Endothelial cell of umbilical vein (primary cell): ENCODE measurements around the gene SLC44A1. TPM values are rescaled to one million over a fixed set of nuclear protein-coding genes. Genes with fewer than 3 reads are reported as not detected.

Source experiments
- BruUV-seq: library from RNA; stranded (reverse); fragments of 400-500 nt; replicated peaks from 2 replicates; lab custom pipeline; 2021; lab: Mats Ljungman, UMichigan
- CTCF ChIA-PET: fragments of 300-600, 350-600 bp; sonication (Branson Sonifier 250); formaldehyde crosslinking; loops from one replicate; lab custom pipeline; 2021; ENCODE audit warnings: antibody characterized with exemption, inconsistent platforms; lab: Charles Lee
- POLR2A ChIA-PET: fragments of 300-600, 350-600 bp; sonication (Branson Sonifier 250); formaldehyde crosslinking; loops from one replicate; lab custom pipeline; 2021; ENCODE audit warnings: antibody characterized with exemption, inconsistent platforms; lab: Charles Lee
- DNase-seq: peaks from one replicate; pipeline ENCODE4 v3.0.0-alpha.2; 2011; ENCODE audit warnings: low read depth, low spot score
- FAIRE-seq: peaks from 2 replicates; lab custom pipeline; 2011; peaks lifted over from hg19 to GRCh38; lab: Jason Lieb, UNC
- H2AFZ ChIP-seq: 2 replicates; pipeline ENCODE4 v1.6.0; 2012; ENCODE audit warnings: low read depth, low read length, control low read depth, inconsistent platforms
- H3K27ac ChIP-seq: 2 replicates; pipeline ENCODE4 v1.5.1; 2011; ENCODE audit warnings: low read depth, mild to moderate bottlenecking, control low read depth, low read length, moderate library complexity; ENCODE audit not compliant: insufficient read depth
- H3K27me3 ChIP-seq, 2 experiments: 2 replicates each; pipeline versions ENCODE4 v1.6.0 to v1.6.1; 2011; ENCODE audit warnings: low read length in 2 of 2, mixed read lengths in 1 of 2; ENCODE audit not compliant: control insufficient read depth in 2 of 2, insufficient read depth in 2 of 2
- H3K36me3 ChIP-seq, 2 experiments: 2 replicates in 1 of 2; 3 replicates in 1 of 2; pipeline ENCODE4 v1.5.1; 2011; ENCODE audit warnings: low read length in 2 of 2, mild to moderate bottlenecking in 1 of 2, moderate library complexity in 1 of 2; ENCODE audit not compliant: control insufficient read depth in 2 of 2, insufficient read depth in 2 of 2; ENCODE audit errors: extremely low read depth in 1 of 2
- H3K4me1 ChIP-seq: 3 replicates; pipeline ENCODE4 v1.5.1; 2011; ENCODE audit warnings: mild to moderate bottlenecking, low read length; ENCODE audit not compliant: control insufficient read depth, insufficient read depth; ENCODE audit errors: extremely low read depth
- H3K4me2 ChIP-seq: 2 replicates; pipeline ENCODE4 v1.6.1; 2011; ENCODE audit warnings: low read length, control low read depth, mixed read lengths; ENCODE audit not compliant: insufficient read depth
- H3K4me3 ChIP-seq, 3 experiments: fragments of 200-600 bp in 1 of 3; sonication (generic), shearing (Covaris generic) in 1 of 3; replicated peaks in 1 of 3; 2 replicates each; pipeline ENCODE4 v1.5.1; 2011 to 2016; ENCODE audit warnings: control low read depth in 3 of 3, low read length in 3 of 3, mild to moderate bottlenecking in 2 of 3, inconsistent platforms in 1 of 3, low read depth in 1 of 3, moderate library complexity in 1 of 3; ENCODE audit not compliant: insufficient read depth in 1 of 3
- H3K79me2 ChIP-seq: 2 replicates; pipeline ENCODE4 v1.6.0; 2012; ENCODE audit warnings: low read length, inconsistent platforms; ENCODE audit not compliant: control insufficient read depth, insufficient read depth
- H3K9ac ChIP-seq: replicated peaks from 2 replicates; pipeline ENCODE3; 2011; ENCODE audit warnings: low read length, control low read depth; ENCODE audit not compliant: insufficient read depth; ENCODE audit errors: extremely low read depth
- H3K9me1 ChIP-seq: replicated peaks from 3 replicates; pipeline ENCODE4 v1.6.0; 2011; ENCODE audit warnings: mild to moderate bottlenecking, low read length; ENCODE audit not compliant: control insufficient read depth, insufficient read depth; ENCODE audit errors: extremely low read depth
- H3K9me3 ChIP-seq: replicated peaks from 2 replicates; pipeline ENCODE4 v1.5.1; 2012; ENCODE audit warnings: low read length, inconsistent platforms; ENCODE audit not compliant: control insufficient read depth, insufficient read depth
- H4K20me1 ChIP-seq: replicated peaks from 2 replicates; pipeline ENCODE3; 2011; ENCODE audit warnings: mild to moderate bottlenecking, low read length; ENCODE audit not compliant: control insufficient read depth, insufficient read depth; ENCODE audit errors: extremely low read depth
- EZH2 ChIP-seq: IDR thresholded peaks from 2 replicates; pipeline ENCODE4 v1.6.1; 2012; ENCODE audit warnings: borderline replicate concordance, low read depth, mild to moderate bottlenecking, moderate library complexity, low read length, inconsistent platforms; ENCODE audit not compliant: severe bottlenecking
- FOS ChIP-seq: IDR thresholded peaks from 2 replicates; pipeline ENCODE4 v1.6.1; 2011; ENCODE audit warnings: mild to moderate bottlenecking, low read length, moderate library complexity, borderline replicate concordance; ENCODE audit not compliant: insufficient read depth
- GATA2 ChIP-seq: IDR thresholded peaks from 2 replicates; pipeline ENCODE4 v1.7.0; 2011; ENCODE audit warnings: low read depth, mild to moderate bottlenecking, moderate library complexity, mixed read lengths, low read length; ENCODE audit not compliant: insufficient read length, insufficient read depth
- JUN ChIP-seq: IDR thresholded peaks from 2 replicates; pipeline ENCODE4 v1.6.1; 2011; ENCODE audit warnings: borderline replicate concordance, low read depth; ENCODE audit not compliant: insufficient read length, insufficient read depth
- MYC ChIP-seq: IDR thresholded peaks from one replicate; pipeline ENCODE4 v1.6.1; 2011; ENCODE audit warnings: mild to moderate bottlenecking, low read depth, low read length
- POLR2A ChIP-seq: IDR thresholded peaks from 2 replicates; pipeline ENCODE4 v1.6.1; 2012; ENCODE audit warnings: low read depth, mild to moderate bottlenecking, control low read depth, low read length
- POLR2AphosphoS5 ChIP-seq: IDR thresholded peaks from 2 replicates; pipeline ENCODE4 v1.6.1; 2012; ENCODE audit warnings: low read depth, mild to moderate bottlenecking, control low read depth, low read length, moderate library complexity; ENCODE audit not compliant: insufficient read depth
- dilution Hi-C: fragments of 300-500 bp; cut with MboI; formaldehyde crosslinking; loops from one replicate; pipeline ENCODE4 v1.15.0; 2019; ENCODE audit warnings: low sequenced_read_pairs; ENCODE audit not compliant: extremely low pct_ligation_motif_present
- intact Hi-C: fragments of 100-400 bp; cut with micrococcal nuclease; formaldehyde crosslinking; loops from one replicate; pipeline ENCODE4 v1.10.0; 2022
- polyA plus RNA-seq, 4 experiments: library from polyadenylated mRNA; depleted of rRNA in 3 of 4; stranded (reverse) in 3 of 4; unstranded in 1 of 4; fragments of >200 nt; gene quantifications; 2 replicates each; pipeline versions ENCODE4 v1.2.1 to v1.2.3, GENCODE V29; 2011 to 2012; ENCODE audit warnings: missing spikeins in 1 of 4
- total RNA-seq: library from RNA; stranded (reverse); gene quantifications from 2 replicates; pipeline ENCODE4 v1.2.3, GENCODE V29; 2021
- TF ChIP-seq, protein P1 (sequence below): IDR thresholded peaks from 2 replicates; pipeline ENCODE4 v1.6.1; 2011; ENCODE audit not compliant: insufficient read depth, insufficient read length
- TF ChIP-seq, protein P2 (sequence below), 2 donors: IDR thresholded peaks; 1 replicate in 1 of 2; 2 replicates in 1 of 2; pipeline ENCODE4 v1.5.1; 2011; ENCODE audit warnings: low read length in 2 of 2, mild to moderate bottlenecking in 2 of 2, moderate library complexity in 2 of 2, control low read depth in 1 of 2, inconsistent platforms in 1 of 2, low read depth in 1 of 2; ENCODE audit not compliant: insufficient read depth in 1 of 2; ENCODE audit errors: extremely low read depth in 1 of 2

Gene SLC44A1
- total and polyA plus RNA-seq, 2 donors (not counting 3 experiments of a cell fraction or from before 2014, with no cell fraction given), result 16.1 to 37.7 TPM

DNA sequence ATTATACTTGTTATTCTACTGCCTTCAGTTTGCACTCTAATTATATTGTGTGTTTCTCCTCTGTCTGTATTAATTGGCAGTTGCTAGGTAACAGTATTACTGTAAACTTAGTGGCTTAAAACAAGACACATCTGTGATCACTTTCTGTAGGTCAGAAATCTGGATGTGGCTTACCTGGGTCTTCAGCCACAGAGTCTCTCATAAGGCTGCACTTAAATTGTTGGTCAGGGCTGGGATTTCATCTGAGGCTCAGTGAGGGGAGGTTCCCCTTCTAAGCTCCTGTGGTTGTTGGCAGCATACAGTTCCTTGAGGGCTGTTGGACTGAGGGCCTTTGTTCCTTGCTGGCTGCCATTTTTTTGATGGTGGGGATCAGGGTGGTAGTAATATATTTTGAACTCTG, 68.8 kb downstream of the SLC44A1 start:
- Histone ChIP-seq H3K9me1 (no peaks in the 10 kb centered on the region), H3K9ac (no peak overlapping the region), H3K36me3 (no peaks in the 10 kb centered on the region), H3K4me2 (no peak overlapping the region), H4K20me1 (no peaks in the 10 kb centered on the region), H3K27ac (no peak overlapping the region), H2AFZ (no peak overlapping the region), H3K4me1 (peaks cover 22% of the 10 kb centered on the region), H3K27me3 (no peaks in the 10 kb centered on the region), H3K9me3 (no peaks in the 10 kb centered on the region), H3K79me2 (no peaks in the 10 kb centered on the region), H3K4me3 (no peak overlapping the region)
- TF ChIP-seq POLR2AphosphoS5, result no peak
- BruUV-seq, result no TSS peak
- dilution Hi-C loops, result no loop called here
- POLR2A ChIA-PET, result no interaction called here
- intact Hi-C loops, result no loop called here
- DNase-seq, result no peak
- CTCF ChIA-PET, result interaction anchor here (1.4 kb wide), 1 partner anchor 14 kb away, joined by 4 read pairs; no protein-coding TSS in a partner anchor
- no peak for FAIRE-seq

DNA sequence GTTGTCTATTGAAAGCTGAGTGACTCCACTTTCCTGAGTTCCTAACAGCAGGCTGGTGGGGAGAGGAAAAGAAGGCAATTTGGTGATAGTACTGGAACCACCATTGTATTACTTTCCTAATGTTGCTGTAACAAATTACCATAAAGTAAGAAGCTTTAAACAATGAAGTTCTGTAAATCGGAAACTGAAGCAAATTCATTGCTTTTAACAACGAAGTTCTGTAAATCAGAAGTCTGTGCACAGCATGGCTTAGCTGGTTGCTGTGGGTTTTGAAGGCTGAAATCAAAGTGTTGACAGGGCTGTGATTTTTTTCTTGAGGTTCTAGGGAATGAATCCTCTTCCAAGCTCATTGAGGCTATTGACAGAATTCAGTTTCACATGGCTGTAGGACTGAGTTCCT, 72.3 kb downstream of the SLC44A1 start:
- Histone ChIP-seq H3K36me3 (no peaks in the 10 kb centered on the region), H3K79me2 (no peaks in the 10 kb centered on the region), H3K9me3 (no peaks in the 10 kb centered on the region), H3K4me1 (no peaks in the 10 kb centered on the region), H3K4me2 (no peak overlapping the region), H3K4me3 (no peak overlapping the region), H2AFZ (no peak overlapping the region), H3K9me1 (no peaks in the 10 kb centered on the region), H4K20me1 (no peaks in the 10 kb centered on the region), H3K27ac (no peak overlapping the region), H3K9ac (no peak overlapping the region), H3K27me3 (no peaks in the 10 kb centered on the region)
- no peak for DNase-seq
- no TSS peak for BruUV-seq
- no peak for FAIRE-seq
- ChIA-PET CTCF (interaction anchor here (1.2 kb wide), 1 partner anchor 29 kb away, joined by 4 read pairs; no protein-coding TSS in a partner anchor), POLR2A (no interaction called here)
- dilution Hi-C loops, result no loop called here
- intact Hi-C loops, result no loop called here
- no peak for TF ChIP-seq MYC
- TF ChIP-seq JUN, result no peak
- no peak for TF ChIP-seq POLR2AphosphoS5
- no peak for TF ChIP-seq POLR2A
- no peak for TF ChIP-seq GATA2
- no peak for TF ChIP-seq EZH2
- TF ChIP-seq, protein P1, sequence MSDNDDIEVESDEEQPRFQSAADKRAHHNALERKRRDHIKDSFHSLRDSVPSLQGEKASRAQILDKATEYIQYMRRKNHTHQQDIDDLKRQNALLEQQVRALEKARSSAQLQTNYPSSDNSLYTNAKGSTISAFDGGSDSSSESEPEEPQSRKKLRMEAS, result no peak
- TF ChIP-seq FOS, result no peak
- TF ChIP-seq, protein P2, sequence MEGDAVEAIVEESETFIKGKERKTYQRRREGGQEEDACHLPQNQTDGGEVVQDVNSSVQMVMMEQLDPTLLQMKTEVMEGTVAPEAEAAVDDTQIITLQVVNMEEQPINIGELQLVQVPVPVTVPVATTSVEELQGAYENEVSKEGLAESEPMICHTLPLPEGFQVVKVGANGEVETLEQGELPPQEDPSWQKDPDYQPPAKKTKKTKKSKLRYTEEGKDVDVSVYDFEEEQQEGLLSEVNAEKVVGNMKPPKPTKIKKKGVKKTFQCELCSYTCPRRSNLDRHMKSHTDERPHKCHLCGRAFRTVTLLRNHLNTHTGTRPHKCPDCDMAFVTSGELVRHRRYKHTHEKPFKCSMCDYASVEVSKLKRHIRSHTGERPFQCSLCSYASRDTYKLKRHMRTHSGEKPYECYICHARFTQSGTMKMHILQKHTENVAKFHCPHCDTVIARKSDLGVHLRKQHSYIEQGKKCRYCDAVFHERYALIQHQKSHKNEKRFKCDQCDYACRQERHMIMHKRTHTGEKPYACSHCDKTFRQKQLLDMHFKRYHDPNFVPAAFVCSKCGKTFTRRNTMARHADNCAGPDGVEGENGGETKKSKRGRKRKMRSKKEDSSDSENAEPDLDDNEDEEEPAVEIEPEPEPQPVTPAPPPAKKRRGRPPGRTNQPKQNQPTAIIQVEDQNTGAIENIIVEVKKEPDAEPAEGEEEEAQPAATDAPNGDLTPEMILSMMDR (IDR thresholded peaks at IDR 0.05; ENCODE audit: extremely low read depth in 1 of 2, insufficient read depth in 1 of 2, low read depth in 1 of 2, low read length in 2 of 2), result no peak
